HFFc6 (cell line): Measurements from ENCODE around the gene CDH6. TPM values are rescaled to one million over a fixed set of nuclear protein-coding genes. Genes with fewer than 3 reads are reported as not detected.

Experiments used
- DNase-seq: peaks from one replicate; pipeline ENCODE4 v3.0.0-alpha.2; 2018
- H3K27ac Mint-ChIP-seq: 2 replicates; pipeline ENCODE4 v1.8.0; 2020; ENCODE audit warnings: mild to moderate bottlenecking, mixed read lengths
- H3K27me3 Mint-ChIP-seq: 2 replicates; pipeline ENCODE4 v1.8.0; 2021; ENCODE audit warnings: mild to moderate bottlenecking, moderate library complexity, mixed read lengths; ENCODE audit not compliant: insufficient read depth
- H3K36me3 Mint-ChIP-seq: 2 replicates; pipeline ENCODE4 v1.8.0; 2021; ENCODE audit warnings: low read depth, mixed read lengths
- H3K4me1 Mint-ChIP-seq: 2 replicates; pipeline ENCODE4 v1.8.0; 2020; ENCODE audit warnings: low read depth, mixed read lengths
- H3K4me3 Mint-ChIP-seq: 2 replicates; pipeline ENCODE4 v1.8.0; 2020; ENCODE audit warnings: mild to moderate bottlenecking, moderate library complexity, mixed read lengths
- H3K9me3 Mint-ChIP-seq: 2 replicates; pipeline ENCODE4 v1.8.0; 2020; ENCODE audit warnings: mild to moderate bottlenecking, mixed read lengths
- CTCF ChIP-seq: fragments of 200-600 bp; sonication (generic); IDR thresholded peaks from 2 replicates; pipeline ENCODE4 v1.5.0; 2021; ENCODE audit warnings: antibody characterized with exemption, mild to moderate bottlenecking
- total RNA-seq, 6 experiments: library from RNA; stranded (reverse); fragmentation: NEBNext Ultra II Directional; extraction: Animal tissue kit (Norgen Biotek cat#: 25700); gene quantifications; 2 replicates in 1 of 6; 3 replicates in 5 of 6; pipeline ENCODE4 v1.2.3, GENCODE V29; 2021

CDH6 gene
- total RNA-seq, 6 experiments from 2014 or later, result 0.26 to 6.6 (median 5.0) TPM

GRCh38 chr5:31187591-31187990 is 5.9 kb upstream of the CDH6 start:
- Mint-ChIP-seq H3K4me1 (no peaks in the 10 kb centered on the region), H3K36me3 (no peaks in the 10 kb centered on the region), H3K27me3 (peaks cover 3% of the 10 kb centered on the region; the same call in 1 of the 2 replicates), H3K9me3 (no peaks in the 10 kb centered on the region), H3K4me3 (no peak overlapping the region), H3K27ac (no peak overlapping the region)
- TF ChIP-seq CTCF, result no peak
- DNase-seq, result no peak

GRCh38 chr5:31192442-31192841 is 1.0 kb upstream of the CDH6 start:
- Mint-ChIP-seq H3K27me3 (peaks cover 26% of the 10 kb centered on the region), H3K9me3 (no peaks in the 10 kb centered on the region), H3K36me3 (no peaks in the 10 kb centered on the region), H3K4me3 (no peak overlapping the region), H3K4me1 (peaks cover 31% of the 10 kb centered on the region), H3K27ac (no peak overlapping the region)
- no peak for TF ChIP-seq CTCF
- no peak for DNase-seq

GRCh38 chr5:31193116-31193515 is 370 bp upstream of the CDH6 start:
- H3K4me1 Mint-ChIP-seq, result peaks cover 36% of the 10 kb centered on the region
- H3K27ac Mint-ChIP-seq, result no peak overlapping the region
- peak overlapping the region; percentile 83 for H3K4me3 Mint-ChIP-seq
- H3K27me3 Mint-ChIP-seq, result peaks cover 26% of the 10 kb centered on the region
- TF ChIP-seq CTCF, result no peak
- H3K36me3 Mint-ChIP-seq, result no peaks in the 10 kb centered on the region
- DNase-seq, result no peak
- H3K9me3 Mint-ChIP-seq, result no peaks in the 10 kb centered on the region

- Mint-ChIP-seq H3K27me3 (peaks cover 26% of the 10 kb centered on the region), H3K4me3 (peak overlapping the region; percentile 83), H3K27ac (no peak overlapping the region), H3K4me1 (peaks cover 36% of the 10 kb centered on the region), H3K9me3 (no peaks in the 10 kb centered on the region), H3K36me3 (no peaks in the 10 kb centered on the region)
- DNase-seq, result no peak
- no peak for TF ChIP-seq CTCF
Observed at GRCh38 chr5:31194468-31194813, 955 bp downstream of the CDH6 start.

GRCh38 chr5:31194892-31195555 is 1.5 kb downstream of the CDH6 start:
- no peak for TF ChIP-seq CTCF
- no peak for DNase-seq
- no peaks in the 10 kb centered on the region for H3K9me3 Mint-ChIP-seq
- H3K27me3 Mint-ChIP-seq, result peaks cover 26% of the 10 kb centered on the region
- no peaks in the 10 kb centered on the region for H3K36me3 Mint-ChIP-seq
- peak overlapping the region; percentile 83 for H3K4me3 Mint-ChIP-seq
- no peak overlapping the region for H3K27ac Mint-ChIP-seq
- peaks cover 36% of the 10 kb centered on the region for H3K4me1 Mint-ChIP-seq
